H1 (cell line): ENCODE results near the gene GRK7. TPM values are rescaled to one million over a fixed set of nuclear protein-coding genes. Genes with fewer than 3 reads are reported as not detected.
A peak's percentile ranks its signal among the peaks of the same experiment; 100 is the strongest.

Experiments
- CTCF ChIA-PET: fragments of 300-600 bp; sonication (Branson Sonifier 250); formaldehyde crosslinking; loops from one replicate; lab custom pipeline; 2021; ENCODE audit not compliant: partially characterized antibody; lab: Charles Lee
- POLR2A ChIA-PET: fragments of 300-600 bp; sonication (Branson Sonifier 250); formaldehyde crosslinking; loops from one replicate; lab custom pipeline; 2021; ENCODE audit warnings: inconsistent platforms; ENCODE audit not compliant: partially characterized antibody; lab: Charles Lee
- DNase-seq, 2 experiments: peaks; one replicate each; pipeline versions ENCODE4 v3.0.0 to v3.0.0-alpha.2; 2010 to 2022; ENCODE audit warnings: low spot score in 2 of 2, low read depth in 1 of 2, mixed read lengths in 1 of 2
- FAIRE-seq: peaks from 2 replicates; lab custom pipeline; 2011; peaks lifted over from hg19 to GRCh38; lab: Jason Lieb, UNC
- H2AFZ ChIP-seq: 2 replicates; pipeline ENCODE4 v1.8.1; 2012; ENCODE audit warnings: low read length, inconsistent platforms
- H2AK5ac ChIP-seq: 2 replicates; pipeline ENCODE4 v1.6.1; 2013; ENCODE audit warnings: low read depth, low read length
- H2BK120ac ChIP-seq: replicated peaks from 2 replicates; pipeline ENCODE3; 2013; ENCODE audit warnings: low read depth, low read length, inconsistent platforms
- H2BK12ac ChIP-seq: 2 replicates; pipeline ENCODE4 v1.6.1; 2013; ENCODE audit warnings: low read depth, low read length
- H2BK15ac ChIP-seq: 2 replicates; pipeline ENCODE4 v1.6.1; 2013; ENCODE audit warnings: low read length
- H2BK20ac ChIP-seq: 2 replicates; pipeline ENCODE4 v1.6.1; 2013; ENCODE audit warnings: low read length
- H2BK5ac ChIP-seq: 2 replicates; pipeline ENCODE4 v1.6.1; 2013; ENCODE audit warnings: low read depth, low read length
- H3K14ac ChIP-seq: 2 replicates; pipeline ENCODE4 v1.6.1; 2013; ENCODE audit warnings: inconsistent platforms; ENCODE audit not compliant: insufficient read length
- H3K18ac ChIP-seq: 2 replicates; pipeline ENCODE4 v1.6.1; 2013; ENCODE audit warnings: low read length; ENCODE audit errors: extremely low read depth
- H3K23ac ChIP-seq: 2 replicates; pipeline ENCODE4 v1.6.1; 2013; ENCODE audit warnings: inconsistent platforms; ENCODE audit not compliant: insufficient read length
- H3K23me2 ChIP-seq: 2 replicates; pipeline ENCODE4 v1.6.1; 2013; ENCODE audit warnings: low read depth, low read length
- H3K27ac ChIP-seq: 2 replicates; pipeline ENCODE4 v1.6.1; 2011; ENCODE audit warnings: low read depth, low read length, inconsistent platforms
- H3K27me3 ChIP-seq, 4 experiments: replicated peaks in 1 of 4; 1 replicate in 1 of 4; 2 replicates in 3 of 4; pipeline versions ENCODE4 v1.6.1 to v1.8.1; 2011 to 2013; ENCODE audit warnings: low read length in 3 of 4, mild to moderate bottlenecking in 3 of 4, inconsistent platforms in 2 of 4, mixed read lengths in 2 of 4, moderate library complexity in 1 of 4; ENCODE audit not compliant: control insufficient read depth in 3 of 4, insufficient read depth in 3 of 4; ENCODE audit errors: extremely low read depth in 1 of 4
- H3K36me3 ChIP-seq, 4 experiments: 2 replicates each; pipeline versions ENCODE4 v1.6.1 to v1.8.1; 2011 to 2013; ENCODE audit warnings: mild to moderate bottlenecking in 4 of 4, low read length in 3 of 4, moderate library complexity in 2 of 4, control low read depth in 1 of 4, inconsistent platforms in 1 of 4; ENCODE audit not compliant: insufficient read depth in 4 of 4, control insufficient read depth in 2 of 4
- H3K4ac ChIP-seq: replicated peaks from 2 replicates; pipeline ENCODE3; 2013; ENCODE audit warnings: low read length, low read depth, mixed read lengths, inconsistent platforms; ENCODE audit not compliant: insufficient read length
- H3K4me1 ChIP-seq, 4 experiments: replicated peaks in 1 of 4; 1 replicate in 1 of 4; 2 replicates in 3 of 4; pipeline versions ENCODE4 v1.6.1 to v1.8.1; 2011 to 2013; ENCODE audit warnings: low read length in 3 of 4, inconsistent platforms in 2 of 4, mixed read lengths in 1 of 4; ENCODE audit not compliant: insufficient read depth in 4 of 4, control insufficient read depth in 3 of 4
- H3K4me2 ChIP-seq, 2 experiments: 2 replicates each; pipeline versions ENCODE4 v1.6.1 to v1.8.1; 2011 to 2013; ENCODE audit warnings: low read depth in 2 of 2, low read length in 2 of 2, control low read depth in 1 of 2, inconsistent platforms in 1 of 2, mild to moderate bottlenecking in 1 of 2; ENCODE audit not compliant: insufficient read depth in 1 of 2
- H3K4me3 ChIP-seq, 4 experiments: fragments of 200-600, 300-600 bp in 1 of 4; sonication (generic), shearing (Covaris generic), sonication (Bioruptor Twin) in 1 of 4; 2 replicates each; pipeline versions ENCODE4 v1.5.1 to v1.8.1; 2011 to 2016; ENCODE audit warnings: low read length in 4 of 4, low read depth in 3 of 4, control low read depth in 2 of 4, inconsistent platforms in 2 of 4, mild to moderate bottlenecking in 2 of 4, mixed read lengths in 1 of 4, moderate library complexity in 1 of 4; ENCODE audit not compliant: insufficient read depth in 2 of 4; ENCODE audit errors: extremely low read depth in 1 of 4
- H3K56ac ChIP-seq: replicated peaks from 2 replicates; pipeline ENCODE3; 2013; ENCODE audit warnings: low read depth, mild to moderate bottlenecking, mixed read lengths, low read length, inconsistent platforms; ENCODE audit not compliant: insufficient read length
- H3K79me1 ChIP-seq: 2 replicates; pipeline ENCODE4 v1.6.1; 2013; ENCODE audit warnings: low read depth, low read length, control low read depth
- H3K79me2 ChIP-seq, 2 experiments: 2 replicates each; pipeline versions ENCODE4 v1.6.1 to v1.8.1; 2012 to 2013; ENCODE audit warnings: low read length in 2 of 2, mild to moderate bottlenecking in 2 of 2, inconsistent platforms in 1 of 2; ENCODE audit not compliant: insufficient read depth in 2 of 2, control insufficient read depth in 1 of 2
- H3K9ac ChIP-seq, 4 experiments: replicated peaks in 1 of 4; 1 replicate in 1 of 4; 2 replicates in 3 of 4; pipeline versions ENCODE4 v1.6.1 to v1.8.1; 2011 to 2013; ENCODE audit warnings: low read depth in 3 of 4, low read length in 3 of 4, control low read depth in 2 of 4, mild to moderate bottlenecking in 2 of 4, moderate library complexity in 2 of 4, inconsistent platforms in 1 of 4; ENCODE audit errors: extremely low read depth in 1 of 4
- H3K9me3 ChIP-seq, 2 experiments: 2 replicates each; pipeline versions ENCODE4 v1.6.1 to v1.8.1; 2012 to 2013; ENCODE audit warnings: mild to moderate bottlenecking in 2 of 2, moderate library complexity in 2 of 2, control low read depth in 1 of 2, inconsistent platforms in 1 of 2, low read depth in 1 of 2, low read length in 1 of 2, mixed read lengths in 1 of 2; ENCODE audit not compliant: insufficient read depth in 2 of 2
- H4K20me1 ChIP-seq, 2 experiments: replicated peaks in 1 of 2; 2 replicates each; pipeline versions ENCODE3 to v1.8.1; 2011 to 2013; ENCODE audit warnings: inconsistent platforms in 2 of 2, low read length in 2 of 2, mild to moderate bottlenecking in 1 of 2; ENCODE audit not compliant: insufficient read depth in 2 of 2, control insufficient read depth in 1 of 2
- H4K5ac ChIP-seq: 2 replicates; pipeline ENCODE4 v1.6.1; 2013; ENCODE audit warnings: low read length, low read depth, mixed read lengths, inconsistent platforms; ENCODE audit not compliant: insufficient read length
- H4K8ac ChIP-seq: 2 replicates; pipeline ENCODE4 v1.8.0; 2013; ENCODE audit warnings: mild to moderate bottlenecking, moderate library complexity, low read length, inconsistent platforms; ENCODE audit not compliant: insufficient read depth; ENCODE audit errors: extremely low read depth
- H4K91ac ChIP-seq: replicated peaks from 2 replicates; pipeline ENCODE3; 2013; ENCODE audit warnings: low read length, mixed read lengths, inconsistent platforms; ENCODE audit not compliant: insufficient read length
- POLR2AphosphoS5 ChIP-seq: IDR thresholded peaks from 2 replicates; pipeline ENCODE4 v1.6.1; 2011; ENCODE audit warnings: low read depth, low read length
- RBBP5 ChIP-seq: IDR thresholded peaks from 2 replicates; pipeline ENCODE4 v1.7.1; 2012; ENCODE audit warnings: low read depth, mild to moderate bottlenecking, inconsistent platforms, low read length, moderate library complexity, borderline replicate concordance
- WGBS, 2 experiments: shearing (Covaris generic) in 1 of 2; methylation state at CpG; one replicate each; pipeline versions ENCODE4 v1.1.6 to v1.1.7; 2013 to 2015; ENCODE audit warnings: low lambda C conversion rate in 2 of 2, mixed read lengths in 2 of 2, inconsistent platforms in 1 of 2, low coverage in 1 of 2, missing lambda C conversion rate in 1 of 2; ENCODE audit not compliant: insufficient replicate concordance in 2 of 2, insufficient coverage in 1 of 2, insufficient read length in 1 of 2; ENCODE audit errors: extremely low coverage in 1 of 2, missing lambda C conversion rate in 1 of 2; 5-methylcytosine and 5-hydroxymethylcytosine counted together
- polyA plus RNA-seq, 7 experiments: library from polyadenylated mRNA; depleted of rRNA in 3 of 7; stranded (reverse) in 5 of 7; unstranded in 2 of 7; fragments of >200 nt in 5 of 7; fragments of 200-250 nt in 2 of 7; gene quantifications; 1 replicate in 5 of 7; 2 replicates in 1 of 7; 4 replicates in 1 of 7; pipeline versions ENCODE4 v1.2.1 to v1.2.3, GENCODE V29; 2011 to 2013; ENCODE audit warnings: missing spikeins in 2 of 7, mixed read lengths in 2 of 7
- total RNA-seq: library from RNA; stranded (reverse); fragmentation: NEBNext Ultra II Directional; extraction: Animal tissue kit (Norgen Biotek cat#: 25700); gene quantifications from 2 replicates; pipeline ENCODE4 v1.2.1, GENCODE V29; 2021

GRK7 gene
- total and polyA plus RNA-seq, 2 of the 8 experiments (the other 6 are each of a cell fraction or from before 2014, with no cell fraction given), result not detected

DNA sequence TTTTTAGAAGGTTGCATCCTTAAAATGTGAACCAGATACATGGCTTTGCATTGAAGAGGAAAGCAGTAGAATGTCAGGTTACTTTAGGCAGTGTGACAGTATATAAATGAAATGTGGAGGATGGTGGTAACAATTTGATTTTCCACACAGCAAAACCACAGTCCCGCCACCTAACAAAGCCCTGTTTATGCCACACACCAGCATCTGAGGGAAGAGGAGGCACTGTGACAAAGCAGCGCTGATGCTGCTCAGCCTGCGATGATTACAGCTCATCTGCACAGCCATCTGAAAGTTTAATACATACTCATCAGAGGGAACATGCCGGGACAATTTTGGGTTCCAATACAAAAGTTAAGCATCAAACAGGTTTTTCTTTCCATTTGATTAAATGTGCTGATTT, 16.2 kb upstream of the GRK7 start:
- Histone ChIP-seq H2AK5ac (no peak overlapping the region), H3K4ac (no peak overlapping the region), H2BK5ac (no peak overlapping the region), H3K23me2 (no peaks in the 10 kb centered on the region), H3K23ac (no peak overlapping the region), H2BK15ac (no peak overlapping the region), H2BK12ac (no peak overlapping the region), H4K91ac (no peak overlapping the region), H3K79me2 (peaks cover 0 to 20% of the 10 kb centered on the region in 2 experiments; a peak in 2 of 4 replicates), H3K79me1 (no peaks in the 10 kb centered on the region), H3K4me1 (no peaks in the 10 kb centered on the region), H3K4me3 (no peak overlapping the region), H3K9ac (no peak overlapping the region), H3K27me3 (no peaks in the 10 kb centered on the region), H3K14ac (no peak overlapping the region), H2BK20ac (no peak overlapping the region), H3K9me3 (no peaks in the 10 kb centered on the region), H3K36me3 (peaks cover 2 to 45% (median 18%) of the 10 kb centered on the region in 4 experiments), H3K18ac (no peak overlapping the region), H3K4me2 (no peak overlapping the region), H4K5ac (no peak overlapping the region), H4K8ac (no peak overlapping the region), H4K20me1 (peaks cover 0 to 4% of the 10 kb centered on the region in 2 experiments), H2AFZ (no peak overlapping the region), H3K27ac (no peak overlapping the region), H3K56ac (no peak overlapping the region), H2BK120ac (no peak overlapping the region)
- FAIRE-seq (no peak), DNase-seq (no peak)
- ChIA-PET CTCF (interaction anchor here (1.5 kb wide), 1 partner anchor 12 kb away, joined by 4 read pairs; no protein-coding TSS in a partner anchor), POLR2A (interaction anchor here (1.0 kb wide), 1 partner anchor 130 kb away, joined by 3 read pairs; the partner anchor contains the start of gene ATP1B3)
- TF ChIP-seq RBBP5, result no peak
- TF ChIP-seq POLR2AphosphoS5, result peak; percentile 42; the same call in 1 of the 2 replicates
- WGBS, 2 experiments, result 93% methylated on average over 4 of the region's 4 CpGs; no CpG with 5 or more reads in 1 of the 2 experiments
